PC-9 (cell line): ENCODE data around the gene GSC2.

Experiments used
- EZH2 ChIP-seq: fragments of 200-600 bp; sonication (generic); IDR thresholded peaks from 2 replicates; pipeline ENCODE4 v1.8.0; 2017; ENCODE audit warnings: antibody characterized with exemption, low read depth
- TF ChIP-seq, protein P1 (sequence below): fragments of 200-600 bp; sonication (generic); conservative IDR thresholded peaks from 2 replicates; pipeline ENCODE4 v1.6.1; 2017; ENCODE audit warnings: mixed run types, antibody characterized with exemption, mild to moderate bottlenecking, moderate library complexity

DNA sequence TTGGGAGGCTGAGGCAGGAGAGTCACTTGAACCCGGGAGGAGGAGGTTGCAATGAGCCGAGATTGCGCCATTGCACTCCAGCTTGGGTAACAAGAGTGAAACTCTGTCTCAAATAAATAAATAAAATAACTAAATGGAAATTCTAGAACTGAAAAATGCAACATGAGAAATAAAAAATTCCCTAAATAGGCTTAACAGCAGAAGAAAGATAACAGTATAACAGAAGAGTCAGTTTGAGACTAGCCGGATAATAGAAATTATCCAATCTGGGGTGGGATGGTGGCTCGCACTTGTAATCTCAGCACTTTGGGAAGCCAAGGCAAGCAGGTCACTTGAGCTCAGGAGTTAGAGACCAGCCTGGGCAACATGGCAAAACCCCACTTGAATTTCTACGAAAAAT, 14.3 kb upstream of the GSC2 start:
- TF ChIP-seq, protein P1, sequence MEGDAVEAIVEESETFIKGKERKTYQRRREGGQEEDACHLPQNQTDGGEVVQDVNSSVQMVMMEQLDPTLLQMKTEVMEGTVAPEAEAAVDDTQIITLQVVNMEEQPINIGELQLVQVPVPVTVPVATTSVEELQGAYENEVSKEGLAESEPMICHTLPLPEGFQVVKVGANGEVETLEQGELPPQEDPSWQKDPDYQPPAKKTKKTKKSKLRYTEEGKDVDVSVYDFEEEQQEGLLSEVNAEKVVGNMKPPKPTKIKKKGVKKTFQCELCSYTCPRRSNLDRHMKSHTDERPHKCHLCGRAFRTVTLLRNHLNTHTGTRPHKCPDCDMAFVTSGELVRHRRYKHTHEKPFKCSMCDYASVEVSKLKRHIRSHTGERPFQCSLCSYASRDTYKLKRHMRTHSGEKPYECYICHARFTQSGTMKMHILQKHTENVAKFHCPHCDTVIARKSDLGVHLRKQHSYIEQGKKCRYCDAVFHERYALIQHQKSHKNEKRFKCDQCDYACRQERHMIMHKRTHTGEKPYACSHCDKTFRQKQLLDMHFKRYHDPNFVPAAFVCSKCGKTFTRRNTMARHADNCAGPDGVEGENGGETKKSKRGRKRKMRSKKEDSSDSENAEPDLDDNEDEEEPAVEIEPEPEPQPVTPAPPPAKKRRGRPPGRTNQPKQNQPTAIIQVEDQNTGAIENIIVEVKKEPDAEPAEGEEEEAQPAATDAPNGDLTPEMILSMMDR, result no peak
- no peak for TF ChIP-seq EZH2
